ENCODE results near the gene SUMO3. TPM values are rescaled to one million over a fixed set of nuclear protein-coding genes. Genes with fewer than 3 reads are reported as not detected.

SUMO3 gene
- total RNA-seq, 1 donor from 2014 or later = 90.3 TPM

- Mint-ChIP-seq H3K27ac (peak overlapping the region; percentile 13), H3K4me3 (no peak overlapping the region)
Observed at GRCh38 chr21:44829507-44830092, 11.7 kb upstream of the SUMO3 start.

DNA sequence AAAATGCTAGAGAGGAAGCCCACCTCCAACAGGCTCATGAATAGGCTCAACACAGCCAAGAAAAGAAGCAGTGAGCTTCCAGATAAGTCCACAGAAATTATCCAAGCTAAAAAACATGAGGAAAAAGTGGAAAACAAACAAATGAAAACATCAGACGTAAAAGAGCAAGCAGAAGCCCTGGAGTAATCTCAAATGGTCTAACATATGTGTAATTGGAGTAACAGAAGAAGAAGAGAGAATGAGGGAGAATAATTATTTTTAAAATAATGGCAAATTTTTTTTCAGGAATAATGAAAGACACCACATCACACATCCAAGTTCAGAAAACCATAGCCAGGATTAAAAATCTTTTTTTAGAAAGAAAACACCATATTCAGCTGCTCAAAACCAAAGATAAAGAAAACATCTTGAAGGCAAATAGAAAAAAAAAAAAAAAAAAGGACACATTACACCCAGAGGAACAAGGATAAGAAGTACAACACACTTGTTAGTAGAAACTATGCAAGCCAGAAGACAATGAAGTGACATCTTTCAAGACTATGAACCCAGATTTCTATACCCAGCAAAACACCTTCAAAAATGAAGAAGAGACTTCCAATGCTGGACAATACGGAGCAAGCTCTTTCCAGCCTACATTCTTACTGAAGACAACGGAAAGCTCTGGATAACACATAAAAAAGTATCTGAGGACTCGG is 10.6 kb upstream of the SUMO3 start:
- peaks cover 12% of the 10 kb centered on the region for H3K9me3 Mint-ChIP-seq
- intact Hi-C loops (cut with micrococcal nuclease) = no loop called here
- H3K4me3 Mint-ChIP-seq = no peak overlapping the region
- no peak for DNase-seq
- peaks cover 2% of the 10 kb centered on the region for H3K27me3 Mint-ChIP-seq
- peaks cover 5% of the 10 kb centered on the region for H3K36me3 Mint-ChIP-seq (ENCODE audit: low read depth)
- H3K4me1 Mint-ChIP-seq = peaks cover 6% of the 10 kb centered on the region
- no peak overlapping the region for H3K27ac Mint-ChIP-seq

More at GRCh38 chr21:44829507-44830092, 11.7 kb upstream of the SUMO3 start:
- Mint-ChIP-seq H3K9me3 (peaks cover 12% of the 10 kb centered on the region), H3K27me3 (peaks cover 3% of the 10 kb centered on the region), H3K36me3 (ENCODE audit: low read depth) (peaks cover 5% of the 10 kb centered on the region), H3K4me1 (peaks cover 6% of the 10 kb centered on the region)
- intact Hi-C loops (cut with micrococcal nuclease) = no loop called here
- DNase-seq = no peak

DNA sequence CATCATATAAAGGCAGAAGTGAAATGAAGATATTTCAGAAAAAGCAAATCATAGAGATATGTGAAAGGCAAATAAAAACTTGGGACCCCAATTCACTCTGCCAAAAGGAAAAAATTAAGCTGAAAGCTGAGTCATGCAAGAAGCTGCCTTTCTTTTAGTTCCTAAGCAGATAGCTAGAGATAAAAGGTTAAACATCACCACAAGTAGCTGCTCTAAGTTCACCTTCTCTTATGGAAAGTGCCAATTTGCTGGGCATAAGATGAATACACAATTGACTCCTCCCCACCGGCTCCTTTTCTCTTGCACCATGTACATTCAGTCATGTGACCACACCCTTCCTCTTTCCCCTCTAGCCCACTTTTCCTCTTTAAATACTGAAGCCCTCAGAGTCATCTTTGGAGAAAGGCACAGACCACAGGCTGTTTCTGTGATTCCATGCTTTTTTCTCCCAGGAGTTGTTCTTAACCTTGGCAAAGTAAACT is 5.4 kb upstream of the SUMO3 start:
- DNase-seq = no peak
- Mint-ChIP-seq H3K9me3 (peaks cover 23% of the 10 kb centered on the region), H3K4me1 (no peaks in the 10 kb centered on the region), H3K4me3 (no peak overlapping the region), H3K36me3 (ENCODE audit: low read depth) (peaks cover 5% of the 10 kb centered on the region), H3K27me3 (peaks cover 2% of the 10 kb centered on the region), H3K27ac (no peak overlapping the region)
- intact Hi-C loops (cut with micrococcal nuclease) = no loop called here

- Mint-ChIP-seq H3K9me3 (peaks cover 19% of the 10 kb centered on the region), H3K4me1 (no peaks in the 10 kb centered on the region), H3K27me3 (peaks cover 1% of the 10 kb centered on the region), H3K27ac (no peak overlapping the region), H3K36me3 (ENCODE audit: low read depth) (peaks cover 1% of the 10 kb centered on the region), H3K4me3 (no peak overlapping the region)
- no peak for DNase-seq
- intact Hi-C loops (cut with micrococcal nuclease) = no loop called here
Observed at GRCh38 chr21:44822484-44823178, 4.8 kb upstream of the SUMO3 start.

- DNase-seq = no peak
- intact Hi-C loops (cut with micrococcal nuclease) = no loop called here
- Mint-ChIP-seq H3K4me1 (peaks cover 4% of the 10 kb centered on the region), H3K27me3 (no peaks in the 10 kb centered on the region), H3K27ac (no peak overlapping the region), H3K9me3 (peaks cover 13% of the 10 kb centered on the region), H3K36me3 (ENCODE audit: low read depth) (peaks cover 4% of the 10 kb centered on the region), H3K4me3 (no peak overlapping the region)
Observed at GRCh38 chr21:44820851-44821250, 3.0 kb upstream of the SUMO3 start.

DNA sequence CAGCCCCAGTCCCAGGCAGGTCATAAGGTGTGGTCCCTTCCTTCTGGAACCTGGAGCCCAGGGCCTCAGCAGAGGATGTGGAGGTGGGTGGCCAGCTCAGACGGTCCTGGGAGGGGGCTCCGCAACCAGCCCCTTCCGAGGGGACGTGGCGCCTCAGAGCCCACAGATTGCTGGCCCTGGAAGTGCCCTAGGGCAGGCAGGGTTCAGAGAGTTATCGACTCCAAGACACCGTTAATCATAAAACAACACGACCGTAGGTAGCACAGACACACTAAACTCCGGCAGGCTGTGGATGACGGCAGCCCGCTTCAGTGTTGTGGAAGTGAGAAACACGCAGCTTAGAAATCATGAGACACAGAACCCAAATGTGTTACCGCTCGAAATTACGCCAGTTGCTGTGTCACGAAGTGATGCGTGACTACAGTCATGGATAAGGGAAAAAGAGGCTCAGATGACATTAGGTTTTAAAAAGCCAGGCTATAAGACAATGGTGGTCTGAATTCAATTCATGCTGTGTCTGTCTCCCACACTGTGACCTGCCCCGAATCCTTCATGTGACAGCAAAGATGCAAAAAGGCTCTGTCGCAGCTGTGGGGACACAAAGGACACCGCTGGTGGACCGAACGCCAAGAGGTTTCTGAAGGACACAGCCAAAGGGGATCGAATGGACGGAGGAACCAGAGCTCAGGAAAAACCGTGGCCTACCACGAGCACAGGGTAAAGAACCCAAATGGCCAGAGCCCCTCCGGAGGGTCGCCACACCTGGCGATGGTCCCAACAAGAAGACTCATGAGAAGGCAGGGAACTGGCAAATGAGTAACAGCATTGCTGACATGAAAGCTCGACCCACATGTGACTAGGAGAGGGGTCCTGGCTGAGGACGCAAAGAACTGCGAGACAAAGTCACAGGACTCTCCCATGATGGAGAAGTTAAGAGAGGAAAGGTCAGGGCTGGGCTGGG is 1.7 kb upstream of the SUMO3 start:
- peaks cover 6% of the 10 kb centered on the region for H3K4me1 Mint-ChIP-seq
- peaks cover 13% of the 10 kb centered on the region for H3K9me3 Mint-ChIP-seq
- intact Hi-C loops (cut with micrococcal nuclease) = loop anchor here (2.0 to 10.0 kb wide), 4 partner anchors 25 to 1845 kb away; partner anchors contain the start of genes PCBP3 and PKNOX1
- H3K36me3 Mint-ChIP-seq (ENCODE audit: low read depth) = peaks cover 4% of the 10 kb centered on the region
- DNase-seq = peak; percentile 60
- H3K27ac Mint-ChIP-seq = peak overlapping the region; percentile 58
- H3K4me3 Mint-ChIP-seq = peak overlapping the region; percentile 64
- H3K27me3 Mint-ChIP-seq = no peaks in the 10 kb centered on the region

DNA sequence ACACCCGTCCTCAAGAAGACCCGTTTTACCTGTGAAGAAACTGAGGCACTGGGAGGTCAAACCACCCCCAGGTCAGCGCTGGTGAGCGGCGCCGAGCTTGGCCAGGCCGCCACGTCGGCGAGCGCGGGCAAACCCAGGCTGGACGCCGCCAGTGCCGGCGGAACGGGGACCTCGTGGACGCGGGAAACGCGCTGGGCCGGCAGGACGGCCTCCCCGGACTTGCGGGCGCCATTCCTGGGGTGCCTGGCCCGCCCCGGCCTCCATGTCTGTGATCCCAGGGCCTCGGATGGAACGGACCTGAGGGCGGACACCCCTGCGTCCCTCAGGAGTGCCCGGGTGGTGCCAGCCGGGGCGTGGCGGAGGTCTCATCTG is 764 bp upstream of the SUMO3 start:
- Mint-ChIP-seq H3K36me3 (ENCODE audit: low read depth) (peaks cover 4% of the 10 kb centered on the region), H3K27me3 (no peaks in the 10 kb centered on the region), H3K27ac (no peak overlapping the region), H3K9me3 (peaks cover 13% of the 10 kb centered on the region), H3K4me3 (peak overlapping the region; percentile 79), H3K4me1 (peaks cover 6% of the 10 kb centered on the region)
- intact Hi-C loops (cut with micrococcal nuclease) = loop anchor here (1.0 to 10.0 kb wide), 5 partner anchors 17 to 1844 kb away; partner anchors contain the start of genes PCBP3, PKNOX1 and UBE2G2
- no peak for DNase-seq

- Mint-ChIP-seq H3K27me3 (no peaks in the 10 kb centered on the region), H3K4me3 (peak overlapping the region; percentile 79), H3K36me3 (ENCODE audit: low read depth) (peaks cover 3% of the 10 kb centered on the region), H3K27ac (peak overlapping the region; percentile 20), H3K4me1 (peaks cover 6% of the 10 kb centered on the region), H3K9me3 (peaks cover 8% of the 10 kb centered on the region)
- DNase-seq = peak; percentile 99
- intact Hi-C loops (cut with micrococcal nuclease) = loop anchor here (1.0 to 10.0 kb wide), 5 partner anchors 56 to 1843 kb away; partner anchors contain the start of genes CFAP410, PCBP3, PKNOX1 and PTTG1IP
Observed at GRCh38 chr21:44817506-44817880, 369 bp downstream of the SUMO3 start.

GRCh38 chr21:44816761-44817505 is 929 bp downstream of the SUMO3 start:
- peaks cover 3% of the 10 kb centered on the region for H3K36me3 Mint-ChIP-seq (ENCODE audit: low read depth)
- H3K4me3 Mint-ChIP-seq = peak overlapping the region; percentile 86
- H3K4me1 Mint-ChIP-seq = peaks cover 6% of the 10 kb centered on the region
- intact Hi-C loops (cut with micrococcal nuclease) = loop anchor here (1.0 to 10.0 kb wide), 5 partner anchors 56 to 1842 kb away; partner anchors contain the start of genes CFAP410, PCBP3, PKNOX1 and PTTG1IP
- no peaks in the 10 kb centered on the region for H3K27me3 Mint-ChIP-seq
- H3K27ac Mint-ChIP-seq = peak overlapping the region; percentile 56
- peaks cover 3% of the 10 kb centered on the region for H3K9me3 Mint-ChIP-seq
- peak; percentile 55 for DNase-seq

DNA sequence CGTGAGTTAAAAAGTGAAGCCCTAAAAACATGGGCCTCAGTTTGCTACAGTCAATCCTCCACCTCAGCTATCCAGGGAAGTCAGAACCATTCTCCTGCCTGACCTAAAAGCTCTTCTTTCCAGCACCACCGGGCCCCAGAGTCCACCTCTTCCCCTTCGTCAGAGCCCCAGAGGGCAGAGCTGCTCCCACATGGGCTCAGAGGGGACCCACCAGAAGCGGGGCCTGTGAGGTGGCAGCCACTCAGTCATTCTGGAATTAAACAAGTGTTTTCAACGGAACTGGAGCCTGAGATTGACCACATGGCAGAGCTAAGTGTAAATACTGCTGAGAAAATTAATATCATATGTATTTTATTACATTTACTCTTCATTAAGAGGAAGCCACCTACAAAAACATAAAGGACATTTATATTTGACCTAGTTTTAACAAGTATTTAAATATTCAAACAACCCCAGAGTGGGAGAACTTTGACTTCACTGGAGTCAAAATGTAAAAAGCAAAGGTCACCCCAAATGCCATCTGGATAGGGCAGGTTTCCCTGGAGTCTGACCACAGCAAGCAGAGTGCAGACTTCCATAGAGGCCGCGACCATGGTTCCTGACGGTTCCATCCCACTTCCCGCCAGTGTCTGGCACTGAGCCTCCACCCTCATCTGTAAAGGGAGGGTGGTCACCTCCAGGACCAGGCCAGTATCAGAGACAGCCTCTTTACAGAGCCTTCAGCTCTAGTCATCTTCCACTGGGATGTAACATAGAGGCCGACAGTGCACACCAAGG is 1.8 kb downstream of the SUMO3 start:
- H3K27me3 Mint-ChIP-seq = no peaks in the 10 kb centered on the region
- intact Hi-C loops (cut with micrococcal nuclease) = loop anchor here (2.0 to 10.0 kb wide), 4 partner anchors 111 to 1841 kb away; partner anchors contain the start of genes CFAP410, PCBP3 and PKNOX1
- peak; percentile 59 for DNase-seq
- H3K27ac Mint-ChIP-seq = peak overlapping the region; percentile 56
- H3K9me3 Mint-ChIP-seq = no peaks in the 10 kb centered on the region
- peak overlapping the region; percentile 86 for H3K4me3 Mint-ChIP-seq
- H3K4me1 Mint-ChIP-seq = peaks cover 10% of the 10 kb centered on the region
- H3K36me3 Mint-ChIP-seq (ENCODE audit: low read depth) = peaks cover 7% of the 10 kb centered on the region

DNA sequence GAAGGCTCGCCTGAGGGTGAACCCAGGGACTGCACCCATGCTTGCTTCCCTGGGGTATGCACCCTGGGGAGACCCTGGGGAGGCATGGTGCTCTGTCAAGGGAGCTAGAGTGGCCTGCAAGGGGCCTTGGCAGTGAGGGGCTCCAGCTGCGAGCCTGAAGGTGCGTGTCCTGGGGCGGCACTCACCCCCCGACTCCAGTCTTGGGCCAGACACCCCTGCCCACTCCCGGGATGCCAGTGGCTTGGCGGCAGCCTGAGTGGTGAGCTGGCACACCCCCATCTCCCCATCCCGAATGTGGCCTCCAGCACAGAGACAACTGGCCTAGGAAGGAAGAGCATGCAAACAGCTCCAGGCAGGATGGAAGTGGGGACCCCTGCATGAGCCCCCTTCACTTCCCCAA is 2.6 kb downstream of the SUMO3 start:
- DNase-seq = no peak
- no peak overlapping the region for H3K27ac Mint-ChIP-seq
- H3K4me3 Mint-ChIP-seq = no peak overlapping the region
- peaks cover 15% of the 10 kb centered on the region for H3K4me1 Mint-ChIP-seq
- H3K36me3 Mint-ChIP-seq (ENCODE audit: low read depth) = peaks cover 9% of the 10 kb centered on the region
- no peaks in the 10 kb centered on the region for H3K27me3 Mint-ChIP-seq
- H3K9me3 Mint-ChIP-seq = no peaks in the 10 kb centered on the region
- intact Hi-C loops (cut with micrococcal nuclease) = loop anchor here (5.0 to 10.0 kb wide), 3 partner anchors 112 to 1840 kb away; partner anchors contain the start of genes PCBP3 and PKNOX1
